ENCODE data around the gene ZNF497. TPM values are rescaled to one million over a fixed set of nuclear protein-coding genes. Genes with fewer than 3 reads are reported as not detected.

The ZNF497 gene
- total and polyA plus RNA-seq, 8 donors, result 0.95 to 5.3 (median 1.6) TPM

GRCh38 chr19:58353717-58354477, 8.7 kb downstream of the ZNF497 start:
- Histone ChIP-seq H3K27me3 (peaks cover 0 to 9% (median 2%) of the 10 kb centered on the region in 4 donors), H3K4me1 (no peaks in the 10 kb centered on the region), H3K36me3 (no peaks in the 10 kb centered on the region), H3K27ac (no peak overlapping the region), H3K4me3 (no peak overlapping the region), H3K9me3 (no peaks in the 10 kb centered on the region)
- intact Hi-C loops (cut with DNase I), result no loop called here
- WGBS, 2 donors, result 78 to 85% methylated on average over 15 of the region's 15 CpGs
- TF ChIP-seq CTCF (IDR thresholded peaks at IDR 0.05), result no peak
- ATAC-seq, result no peak
- no peak for DNase-seq
- FAIRE-seq, result no peak

DNA sequence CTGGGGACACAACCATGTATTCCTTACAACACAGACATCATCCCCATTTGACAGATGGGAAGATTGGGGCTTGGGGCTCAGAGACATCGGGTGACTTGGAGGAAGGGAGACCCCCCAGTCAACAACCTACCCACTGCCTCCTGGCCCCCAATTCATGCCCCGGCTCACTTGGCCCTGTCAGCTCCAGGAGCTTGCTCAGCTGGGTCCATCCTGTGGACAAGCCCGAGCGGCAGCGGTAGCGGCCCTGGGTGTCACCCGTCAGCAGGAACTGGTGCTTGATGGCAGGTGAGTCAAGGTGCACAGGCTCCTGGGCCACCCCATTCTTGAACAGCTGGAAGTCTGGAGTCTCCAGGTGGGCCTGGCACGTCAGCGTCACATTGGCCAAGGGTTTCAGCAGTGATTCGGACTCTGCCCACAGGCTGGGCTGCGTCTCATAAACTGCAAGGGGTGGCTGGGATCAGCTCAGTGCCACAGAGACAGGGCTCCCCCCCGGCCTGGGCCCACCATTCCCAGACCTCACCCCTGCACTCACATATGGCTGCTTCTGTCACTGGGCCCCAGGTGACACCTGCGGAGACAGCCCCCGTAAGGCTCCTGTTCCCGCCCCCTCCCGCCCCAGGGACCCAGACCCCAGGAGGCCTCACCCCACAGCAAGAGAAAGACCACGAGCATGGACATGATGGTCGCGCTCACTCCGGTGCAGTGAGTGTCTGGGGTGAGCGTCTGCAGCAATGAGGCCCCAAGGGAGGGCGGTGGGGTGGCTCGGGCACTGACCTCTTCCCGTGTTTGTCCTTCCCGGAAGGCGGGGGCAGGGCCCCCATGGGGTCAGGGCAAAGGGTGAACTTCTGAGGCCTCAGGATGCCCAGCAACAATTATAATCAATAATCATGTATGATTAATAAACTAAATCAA, 9.5 kb downstream of the ZNF497 start, which contains the start of gene A1BG:
Gene A1BG (minus strand): TSS at position 733 of the 912 bp plus-strand sequence. CDS start 55 bp downstream, at position 678.
- Histone ChIP-seq H3K9me3 (no peaks in the 10 kb centered on the region), H3K27me3 (peaks cover 0 to 13% (median 2%) of the 10 kb centered on the region in 4 donors), H3K4me1 (no peaks in the 10 kb centered on the region), H3K36me3 (no peaks in the 10 kb centered on the region), H3K27ac (no peak within 1 kb of the TSS), H3K4me3 (no peak within 1 kb of the TSS)
- intact Hi-C loops (cut with DNase I), result no loop called here
- ATAC-seq (no peak), FAIRE-seq (no peak), DNase-seq (no peak)
- WGBS, 2 donors, result 61 to 66% methylated on average over 26 of the region's 26 CpGs
- TF ChIP-seq CTCF (IDR thresholded peaks at IDR 0.05), result no peak

- H3K36me3 ChIP-seq, result no peaks in the 10 kb centered on the region
- ATAC-seq (no peak), DNase-seq (no peak), FAIRE-seq (no peak)
- H3K4me1 ChIP-seq, result no peaks in the 10 kb centered on the region
- intact Hi-C loops (cut with DNase I), result no loop called here
- H3K27me3 ChIP-seq, result peaks cover 0 to 13% (median 2%) of the 10 kb centered on the region in 4 donors
- TF ChIP-seq CTCF (IDR thresholded peaks at IDR 0.05), result no peak
- no peak overlapping the region for H3K4me3 ChIP-seq
- no peaks in the 10 kb centered on the region for H3K9me3 ChIP-seq
- 71 to 88% methylated on average over 23 of the region's 23 CpGs for WGBS, 2 donors
- H3K27ac ChIP-seq, result no peak overlapping the region
These were observed 10.4 kb downstream of the ZNF497 start for GRCh38 chr19:58351990-58352755.

DNA sequence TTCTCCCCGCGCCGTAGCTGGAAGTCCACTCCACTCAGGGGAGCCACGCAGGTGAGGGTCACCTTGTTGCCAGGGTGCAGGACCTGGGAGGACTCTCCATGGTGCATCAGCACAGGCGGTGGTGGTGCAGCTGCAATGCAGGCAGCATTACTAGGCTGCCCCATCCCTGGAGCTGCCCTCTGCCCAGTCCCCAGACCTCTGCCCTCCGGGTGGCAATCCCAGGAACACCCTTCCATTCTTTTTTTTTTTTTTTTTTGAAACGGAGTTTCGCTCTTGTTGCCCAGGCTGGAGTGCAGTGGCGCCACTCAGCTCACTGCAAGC, 11.0 kb downstream of the ZNF497 start:
- DNase-seq (no peak), FAIRE-seq (no peak), ATAC-seq (no peak)
- no peaks in the 10 kb centered on the region for H3K9me3 ChIP-seq
- no peaks in the 10 kb centered on the region for H3K4me1 ChIP-seq
- intact Hi-C loops (cut with DNase I), result no loop called here
- no peaks in the 10 kb centered on the region for H3K36me3 ChIP-seq
- no peak overlapping the region for H3K27ac ChIP-seq
- TF ChIP-seq CTCF (IDR thresholded peaks at IDR 0.05), result no peak
- 71 to 82% methylated on average over 8 to 9 of the region's 9 CpGs for WGBS, 2 donors
- peaks cover 0 to 13% (median 2%) of the 10 kb centered on the region in 4 donors for H3K27me3 ChIP-seq
- H3K4me3 ChIP-seq, result no peak overlapping the region
